ENCODE measurements around the gene ITGAL.

The ITGAL gene

GRCh38 chr16:30569746-30570635 is 97.4 kb downstream of the ITGAL start:
- no peak for DNase-seq

GRCh38 chr16:30570636-30571444 is 98.3 kb downstream of the ITGAL start:
- no peak for DNase-seq

GRCh38 chr16:30571445-30572322 is 99.1 kb downstream of the ITGAL start, which contains the start of gene ZNF688:
TSS of gene ZNF688 (minus strand) at chr16:30571714. CDS start at chr16:30571629, 85 bp downstream.
- peak; percentile 97 for DNase-seq
